Sigmoid colon (tissue), 7 donors: ENCODE measurements around the gene KERA. TPM values are rescaled to one million over a fixed set of nuclear protein-coding genes. Genes with fewer than 3 reads are reported as not detected.

Source experiments
- DNase-seq: peaks from one replicate; pipeline ENCODE4 v3.0.0-alpha.2; 2019
- H3K27ac ChIP-seq, 4 donors: fragments of 200-600 bp; sonication (generic); one replicate each; pipeline ENCODE4 v1.5.1; 2016 to 2019; ENCODE audit warnings: mild to moderate bottlenecking in 1 of 4
- H3K27me3 ChIP-seq, 3 donors: fragments of 200-600 bp; sonication (generic); one replicate each; pipeline ENCODE4 v1.5.1; 2019; ENCODE audit warnings: mild to moderate bottlenecking in 1 of 3
- H3K36me3 ChIP-seq, 4 donors: fragments of 200-600 bp; sonication (generic); one replicate each; pipeline ENCODE4 v1.5.1; 2016 to 2019
- H3K4me1 ChIP-seq, 4 donors: fragments of 200-600 bp; sonication (generic); one replicate each; pipeline ENCODE4 v1.5.1; 2017 to 2019
- H3K4me3 ChIP-seq, 4 donors: fragments of 200-600 bp; sonication (generic); one replicate each; pipeline ENCODE4 v1.5.1; 2017 to 2019; ENCODE audit warnings: mild to moderate bottlenecking in 2 of 4, moderate library complexity in 1 of 4
- H3K9me3 ChIP-seq, 4 donors: fragments of 200-600 bp in 3 of 4; sonication (generic) in 3 of 4; one replicate each; pipeline versions ENCODE4 v1.5.1 to v1.6.1; 2013 to 2019
- EP300 ChIP-seq, 4 donors: sonication (generic); formaldehyde crosslinking; IDR thresholded peaks; one replicate each; pipeline ENCODE4 v1.6.1; 2017; ENCODE audit warnings: antibody characterized with exemption in 4 of 4
- POLR2A ChIP-seq, 2 donors: fragments of 450-650 bp; IDR thresholded peaks; one replicate each; pipeline ENCODE4 v1.6.1; 2016; ENCODE audit warnings: antibody characterized with exemption in 2 of 2, mild to moderate bottlenecking in 2 of 2, moderate library complexity in 2 of 2
- POLR2AphosphoS5 ChIP-seq, 4 donors: sonication (generic); formaldehyde crosslinking; IDR thresholded peaks; one replicate each; pipeline ENCODE4 v1.6.1; 2017; ENCODE audit warnings: antibody characterized with exemption in 4 of 4
- WGBS, 2 donors: extraction: QIAGEN DNeasy Blood & Tissue Kit; methylation state at CpG; one replicate each; pipeline ENCODE4 v1.1.7; 2013; 5-methylcytosine and 5-hydroxymethylcytosine counted together
- intact Hi-C: fragments of 100-400 bp; cut with DNase I; formaldehyde crosslinking; loops from one replicate; pipeline ENCODE4 v1.15.1; 2023
- polyA plus RNA-seq, 3 donors: library from polyadenylated mRNA; stranded (reverse); fragments of 200-250 nt; gene quantifications; one replicate each; pipeline ENCODE4 v1.2.3, GENCODE V29; 2013
- total RNA-seq, 4 donors: library from RNA; depleted of rRNA; stranded (reverse); fragments of >200 nt; gene quantifications; one replicate each; pipeline ENCODE4 v1.1.0, GENCODE V29; 2016
- TF ChIP-seq, protein P1 (sequence below), 4 experiments: fragments of 450-650 bp in 3 of 4; fragments of 200-600 bp in 1 of 4; IDR thresholded peaks; one replicate each; pipeline ENCODE4 v1.5.1; 2016 to 2019; ENCODE audit warnings: antibody characterized with exemption in 4 of 4, mild to moderate bottlenecking in 3 of 4, moderate library complexity in 2 of 4
- donor health status: healthy with polysubstance abuse.
- donor health status: Bipolar disorder and iron deficiency.
- donor health status: healthy.

Gene KERA
- total and polyA plus RNA-seq, 7 donors, result not detected

- 80% methylated on average over 3 of the region's 3 CpGs for WGBS, 2 donors
- TF ChIP-seq, protein P1, sequence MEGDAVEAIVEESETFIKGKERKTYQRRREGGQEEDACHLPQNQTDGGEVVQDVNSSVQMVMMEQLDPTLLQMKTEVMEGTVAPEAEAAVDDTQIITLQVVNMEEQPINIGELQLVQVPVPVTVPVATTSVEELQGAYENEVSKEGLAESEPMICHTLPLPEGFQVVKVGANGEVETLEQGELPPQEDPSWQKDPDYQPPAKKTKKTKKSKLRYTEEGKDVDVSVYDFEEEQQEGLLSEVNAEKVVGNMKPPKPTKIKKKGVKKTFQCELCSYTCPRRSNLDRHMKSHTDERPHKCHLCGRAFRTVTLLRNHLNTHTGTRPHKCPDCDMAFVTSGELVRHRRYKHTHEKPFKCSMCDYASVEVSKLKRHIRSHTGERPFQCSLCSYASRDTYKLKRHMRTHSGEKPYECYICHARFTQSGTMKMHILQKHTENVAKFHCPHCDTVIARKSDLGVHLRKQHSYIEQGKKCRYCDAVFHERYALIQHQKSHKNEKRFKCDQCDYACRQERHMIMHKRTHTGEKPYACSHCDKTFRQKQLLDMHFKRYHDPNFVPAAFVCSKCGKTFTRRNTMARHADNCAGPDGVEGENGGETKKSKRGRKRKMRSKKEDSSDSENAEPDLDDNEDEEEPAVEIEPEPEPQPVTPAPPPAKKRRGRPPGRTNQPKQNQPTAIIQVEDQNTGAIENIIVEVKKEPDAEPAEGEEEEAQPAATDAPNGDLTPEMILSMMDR (IDR thresholded peaks at IDR 0.05), result no peak
- TF ChIP-seq EP300 (IDR thresholded peaks at IDR 0.05) (no peak), POLR2AphosphoS5 (IDR thresholded peaks at IDR 0.05) (no peak), POLR2A (IDR thresholded peaks at IDR 0.05) (no peak)
- H3K27me3 ChIP-seq, result no peaks in the 10 kb centered on the region
- H3K27ac ChIP-seq, result no peak overlapping the region
- H3K4me3 ChIP-seq, result no peak overlapping the region
- H3K4me1 ChIP-seq, result peaks cover 0 to 12% (median 0%) of the 10 kb centered on the region in 4 donors
- no peaks in the 10 kb centered on the region for H3K36me3 ChIP-seq
- no peaks in the 10 kb centered on the region for H3K9me3 ChIP-seq
- intact Hi-C loops, result no loop called here
- DNase-seq, result no peak
Measured at GRCh38 chr12:91065396-91065795, 7.6 kb upstream of the KERA start.

GRCh38 chr12:91064640-91065039, 6.8 kb upstream of the KERA start:
- DNase-seq, result no peak
- TF ChIP-seq EP300 (IDR thresholded peaks at IDR 0.05) (no peak), POLR2AphosphoS5 (IDR thresholded peaks at IDR 0.05) (no peak), POLR2A (IDR thresholded peaks at IDR 0.05) (no peak)
- TF ChIP-seq, protein P1 (IDR thresholded peaks at IDR 0.05), result no peak
- no peak overlapping the region for H3K4me3 ChIP-seq
- no peak overlapping the region for H3K27ac ChIP-seq
- no peaks in the 10 kb centered on the region for H3K36me3 ChIP-seq
- no peaks in the 10 kb centered on the region for H3K9me3 ChIP-seq
- intact Hi-C loops, result no loop called here
- peaks cover 0 to 12% (median 0%) of the 10 kb centered on the region in 4 donors for H3K4me1 ChIP-seq
- WGBS, 2 donors, result 71 to 76% methylated on average over 3 of the region's 3 CpGs
- no peaks in the 10 kb centered on the region for H3K27me3 ChIP-seq

DNA sequence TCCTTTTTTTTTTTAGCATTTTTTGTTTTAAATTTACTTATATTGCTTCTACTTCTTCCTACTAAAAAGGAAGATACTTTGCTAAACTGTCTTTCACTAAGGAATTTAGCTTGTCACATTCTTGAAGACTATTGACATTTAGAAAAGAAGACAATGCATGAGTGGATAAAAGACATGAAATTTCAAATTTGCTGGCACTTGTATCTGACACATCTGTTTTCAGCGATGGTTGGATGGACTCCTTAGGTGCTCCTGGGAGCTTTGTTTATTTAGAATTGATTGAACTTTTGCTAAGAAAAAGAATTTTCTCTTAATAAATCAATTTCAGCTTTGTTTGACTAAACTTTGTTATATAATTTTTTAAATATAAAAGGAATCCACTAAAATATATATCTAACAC, 3.3 kb upstream of the KERA start:
- intact Hi-C loops, result no loop called here
- Histone ChIP-seq H3K27me3 (no peaks in the 10 kb centered on the region), H3K36me3 (no peaks in the 10 kb centered on the region), H3K27ac (no peak overlapping the region), H3K4me3 (no peak overlapping the region), H3K9me3 (no peaks in the 10 kb centered on the region), H3K4me1 (peaks cover 0 to 12% (median 0%) of the 10 kb centered on the region in 4 donors)
- TF ChIP-seq, protein P1 (IDR thresholded peaks at IDR 0.05), result no peak
- TF ChIP-seq POLR2AphosphoS5 (IDR thresholded peaks at IDR 0.05) (no peak), EP300 (IDR thresholded peaks at IDR 0.05) (no peak), POLR2A (IDR thresholded peaks at IDR 0.05) (no peak)
- 90 to 91% methylated on average over 1 of the region's 1 CpG for WGBS, 2 donors
- DNase-seq, result no peak

- DNase-seq, result no peak
- H3K27me3 ChIP-seq, result no peaks in the 10 kb centered on the region
- H3K27ac ChIP-seq, result no peak overlapping the region
- no peak overlapping the region for H3K4me3 ChIP-seq
- no peak for TF ChIP-seq POLR2AphosphoS5 (IDR thresholded peaks at IDR 0.05)
- no peak for TF ChIP-seq EP300 (IDR thresholded peaks at IDR 0.05)
- no peak for TF ChIP-seq POLR2A (IDR thresholded peaks at IDR 0.05)
- TF ChIP-seq, protein P1 (IDR thresholded peaks at IDR 0.05), result no peak
- peaks cover 0 to 9% (median 2%) of the 10 kb centered on the region in 4 donors for H3K4me1 ChIP-seq
- no peaks in the 10 kb centered on the region for H3K36me3 ChIP-seq
- intact Hi-C loops, result no loop called here
- no peaks in the 10 kb centered on the region for H3K9me3 ChIP-seq
Measured at GRCh38 chr12:91059211-91059610, 1.4 kb upstream of the KERA start.

- Histone ChIP-seq H3K4me1 (peaks cover 0 to 9% (median 5%) of the 10 kb centered on the region in 4 donors), H3K27me3 (no peaks in the 10 kb centered on the region), H3K27ac (no peak overlapping the region), H3K4me3 (no peak overlapping the region), H3K36me3 (no peaks in the 10 kb centered on the region), H3K9me3 (no peaks in the 10 kb centered on the region)
- DNase-seq, result no peak
- TF ChIP-seq EP300 (IDR thresholded peaks at IDR 0.05) (no peak), POLR2A (IDR thresholded peaks at IDR 0.05) (no peak), POLR2AphosphoS5 (IDR thresholded peaks at IDR 0.05) (no peak)
- TF ChIP-seq, protein P1 (IDR thresholded peaks at IDR 0.05), result no peak
- WGBS, 2 donors, result 65 to 78% methylated on average over 1 of the region's 1 CpG
- intact Hi-C loops, result no loop called here
Measured at GRCh38 chr12:91058786-91059185, 962 bp upstream of the KERA start.
